GM23338 (cell line): Measurements from ENCODE around the gene MID1IP1. TPM values are rescaled to one million over a fixed set of nuclear protein-coding genes. Genes with fewer than 3 reads are reported as not detected.

ENCODE experiments used
- ATAC-seq: fragments of 200-7000 bp; cut with Tn5 transposase; 3 replicates; pipeline ENCODE4 v1.9.1; 2020
- DNase-seq: peaks from one replicate; pipeline ENCODE4 v3.0.0-alpha.2; 2015; ENCODE audit warnings: low spot score
- H2AFZ ChIP-seq: fragments of 200-600 bp; sonication (generic); 2 replicates; pipeline ENCODE4 v1.8.0; 2016; ENCODE audit warnings: antibody characterized with exemption, mild to moderate bottlenecking, moderate library complexity
- H3F3A ChIP-seq: fragments of 200-600 bp; sonication (generic); replicated peaks from 2 replicates; pipeline ENCODE4 v1.8.0; 2017; ENCODE audit warnings: antibody characterized with exemption, mixed run types, low read depth
- H3K27ac ChIP-seq: fragments of 200-600 bp; sonication (generic); 2 replicates; pipeline ENCODE4 v1.6.1; 2016; ENCODE audit warnings: low read depth
- H3K27me3 ChIP-seq: fragments of 200-600 bp; sonication (generic); 2 replicates; pipeline ENCODE4 v1.8.0; 2016; ENCODE audit warnings: mild to moderate bottlenecking, mixed run types, moderate library complexity; ENCODE audit not compliant: insufficient read depth
- H3K36me3 ChIP-seq: fragments of 200-600 bp; sonication (generic); 2 replicates; pipeline ENCODE4 v1.8.0; 2016; ENCODE audit warnings: mild to moderate bottlenecking; ENCODE audit not compliant: insufficient read depth
- H3K4me1 ChIP-seq: fragments of 200-600 bp; sonication (generic); 2 replicates; pipeline ENCODE4 v1.8.0; 2016; ENCODE audit warnings: mild to moderate bottlenecking, moderate library complexity; ENCODE audit not compliant: insufficient read depth
- H3K4me2 ChIP-seq: fragments of 200-600 bp; sonication (generic); 2 replicates; pipeline ENCODE4 v1.7.1; 2017; ENCODE audit warnings: mixed run types
- H3K4me3 ChIP-seq: fragments of 200-600 bp; sonication (generic); 2 replicates; pipeline ENCODE4 v1.6.1; 2016; ENCODE audit warnings: mixed run types
- H3K79me2 ChIP-seq: fragments of 200-600 bp; sonication (generic); replicated peaks from 2 replicates; pipeline ENCODE4 v1.8.0; 2017; ENCODE audit warnings: mild to moderate bottlenecking; ENCODE audit not compliant: insufficient read depth
- H3K9me2 ChIP-seq: fragments of 200-600 bp; sonication (generic); 2 replicates; pipeline ENCODE4 v1.8.0; 2017; ENCODE audit not compliant: insufficient read depth
- H4K20me1 ChIP-seq: fragments of 200-600 bp; sonication (generic); replicated peaks from 2 replicates; pipeline ENCODE4 v1.8.0; 2017; ENCODE audit warnings: mild to moderate bottlenecking; ENCODE audit not compliant: insufficient read depth
- H3K27ac Mint-ChIP-seq: 2 replicates; pipeline ENCODE4 v1.8.0; 2020; ENCODE audit warnings: inconsistent platforms, mild to moderate bottlenecking, moderate library complexity, mixed read lengths
- H3K27me3 Mint-ChIP-seq: 3 replicates; pipeline ENCODE4 v1.8.0; 2022; ENCODE audit warnings: low read depth, mild to moderate bottlenecking, moderate library complexity, mixed read lengths, inconsistent platforms; ENCODE audit not compliant: insufficient read depth, poor library complexity
- H3K36me3 Mint-ChIP-seq: 3 replicates; pipeline ENCODE4 v1.8.0; 2021; ENCODE audit warnings: low read depth, mild to moderate bottlenecking, inconsistent platforms, moderate library complexity, mixed read lengths
- H3K4me1 Mint-ChIP-seq: 3 replicates; pipeline ENCODE4 v1.8.0; 2020; ENCODE audit warnings: mild to moderate bottlenecking, inconsistent platforms, mixed read lengths
- H3K4me3 Mint-ChIP-seq: 3 replicates; pipeline ENCODE4 v1.8.0; 2021; ENCODE audit warnings: moderate library complexity, mild to moderate bottlenecking, inconsistent platforms, mixed read lengths
- H3K9me3 Mint-ChIP-seq: 3 replicates; pipeline ENCODE4 v1.8.0; 2020; ENCODE audit warnings: moderate library complexity, mild to moderate bottlenecking, inconsistent platforms, mixed read lengths
- CREB1 ChIP-seq: fragments of 250-450 bp; sonication (Bioruptor Pico); IDR thresholded peaks from 2 replicates; pipeline ENCODE4 v1.5.0; 2020; ENCODE audit warnings: low read depth, mild to moderate bottlenecking, moderate library complexity
- EZH2 ChIP-seq: fragments of 200-600 bp; sonication (generic); IDR thresholded peaks from one replicate; pipeline ENCODE4 v1.8.0; 2017; ENCODE audit warnings: antibody characterized with exemption, mild to moderate bottlenecking, low read depth; ENCODE audit not compliant: unreplicated experiment
- EZH2phosphoT487 ChIP-seq: fragments of 200-600 bp; sonication (generic); IDR thresholded peaks from one replicate; pipeline ENCODE4 v1.8.1; 2018; ENCODE audit warnings: antibody characterized with exemption; ENCODE audit not compliant: unreplicated experiment
- JUNB ChIP-seq: IDR thresholded peaks from one replicate; pipeline ENCODE4 v1.6.1; 2016; ENCODE audit warnings: antibody characterized with exemption; ENCODE audit not compliant: unreplicated experiment
- POLR2AphosphoS5 ChIP-seq: IDR thresholded peaks from 2 replicates; pipeline ENCODE4 v1.6.1; 2016; ENCODE audit warnings: antibody characterized with exemption, low read depth
- STAT1 ChIP-seq: IDR thresholded peaks from one replicate; pipeline ENCODE4 v1.6.1; 2016; ENCODE audit warnings: antibody characterized with exemption; ENCODE audit not compliant: unreplicated experiment
- ZNF114 ChIP-seq: fragments of 250-450 bp; sonication (Bioruptor Pico); IDR thresholded peaks from 2 replicates; pipeline ENCODE4 v1.5.0; 2020; ENCODE audit warnings: mild to moderate bottlenecking, moderate library complexity
- ZNF331 ChIP-seq: fragments of 250-450 bp; sonication (Bioruptor Pico); IDR thresholded peaks from 2 replicates; pipeline ENCODE4 v1.5.0; 2020; ENCODE audit warnings: low read depth, mild to moderate bottlenecking, moderate library complexity
- polyA plus RNA-seq: library from polyadenylated mRNA; unstranded; fragments of >200 nt; fragmentation: Nextera tagmentation; extraction: Ambion mirVana; gene quantifications from 2 replicates; pipeline ENCODE4 v1.2.1, GENCODE V29; 2016
- total RNA-seq: library from RNA; depleted of rRNA; stranded (reverse); fragments of >200 nt; shearing (Covaris generic); gene quantifications from 2 replicates; pipeline ENCODE4 v1.2.3, GENCODE V29; 2014
- TF ChIP-seq, protein P1 (sequence below), 2 experiments: fragments of 200-600 bp in 1 of 2; sonication (generic) in 1 of 2; conservative IDR thresholded peaks; 2 replicates each; pipeline versions ENCODE4 v1.5.1 to v1.6.1; 2016 to 2017; ENCODE audit warnings: antibody characterized with exemption in 2 of 2, low read depth in 2 of 2, mild to moderate bottlenecking in 2 of 2, moderate library complexity in 1 of 2
- TF ChIP-seq, protein P2 (sequence below): IDR thresholded peaks from one replicate; pipeline ENCODE4 v1.6.1; 2018; ENCODE audit warnings: antibody characterized with exemption; ENCODE audit not compliant: unreplicated experiment
- TF ChIP-seq, protein P3 (sequence below): fragments of 250-450 bp; sonication (Bioruptor Pico); IDR thresholded peaks from 2 replicates; pipeline ENCODE4 v1.5.0; 2020; ENCODE audit warnings: mild to moderate bottlenecking, moderate library complexity
- TF ChIP-seq, protein P4 (sequence below): IDR thresholded peaks from 2 replicates; pipeline ENCODE4 v1.6.1; 2016; ENCODE audit warnings: antibody characterized with exemption

Gene MID1IP1
- total and polyA plus RNA-seq, 2 experiments from 2014 or later, result 26.1 to 161 TPM

DNA sequence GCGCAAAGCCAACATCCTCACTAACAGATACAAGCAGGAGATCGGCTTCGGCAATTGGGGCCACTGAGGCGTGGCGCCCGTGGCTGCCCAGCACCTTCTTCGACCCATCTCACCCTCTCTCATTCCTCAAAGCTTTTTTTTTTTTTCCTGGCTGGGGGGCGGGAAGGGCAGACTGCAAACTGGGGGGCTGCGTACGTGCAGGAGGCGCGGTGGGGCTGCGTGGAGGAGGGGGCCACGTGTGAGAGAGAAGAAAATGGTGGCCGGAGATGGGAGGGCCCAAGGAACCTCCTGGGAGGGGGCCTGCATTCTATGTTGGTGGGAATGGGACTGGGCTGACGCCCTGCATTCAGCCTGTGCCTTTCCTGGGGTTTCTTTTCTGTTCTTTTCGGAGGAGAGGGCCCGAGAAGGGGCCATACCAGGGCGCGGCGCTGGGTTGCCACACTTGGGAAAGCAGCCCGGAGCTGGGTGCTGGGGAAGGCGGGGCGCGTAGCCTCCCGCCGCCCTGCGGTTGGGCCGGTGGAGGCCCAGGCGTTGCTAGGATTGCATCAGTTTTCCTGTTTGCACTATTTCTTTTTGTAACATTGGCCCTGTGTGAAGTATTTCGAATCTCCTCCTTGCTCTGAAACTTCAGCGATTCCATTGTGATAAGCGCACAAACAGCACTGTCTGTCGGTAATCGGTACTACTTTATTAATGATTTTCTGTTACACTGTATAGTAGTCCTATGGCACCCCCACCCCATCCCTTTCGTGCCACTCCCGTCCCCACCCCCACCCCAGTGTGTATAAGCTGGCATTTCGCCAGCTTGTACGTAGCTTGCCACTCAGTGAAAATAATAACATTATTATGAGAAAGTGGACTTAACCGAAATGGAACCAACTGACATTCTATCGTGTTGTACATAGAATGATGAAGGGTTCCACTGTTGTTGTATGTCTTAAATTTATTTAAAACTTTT lies 4.5 kb downstream of the MID1IP1 start:
- H3K4me1 ChIP-seq, result peaks cover 14% of the 10 kb centered on the region
- peaks cover 2% of the 10 kb centered on the region; the same call in 2 of the 3 replicates for H3K9me3 Mint-ChIP-seq
- H3K27me3 Mint-ChIP-seq, result peaks cover 21% of the 10 kb centered on the region
- H4K20me1 ChIP-seq, result no peaks in the 10 kb centered on the region
- no peaks in the 10 kb centered on the region for H3K9me2 ChIP-seq
- H3K27ac ChIP-seq, result peak overlapping the region; percentile 93
- H3K4me2 ChIP-seq, result peak overlapping the region; percentile 81
- H3K27me3 ChIP-seq, result no peaks in the 10 kb centered on the region
- H2AFZ ChIP-seq, result no peak overlapping the region
- TF ChIP-seq POLR2AphosphoS5, result no peak
- TF ChIP-seq, protein P1, sequence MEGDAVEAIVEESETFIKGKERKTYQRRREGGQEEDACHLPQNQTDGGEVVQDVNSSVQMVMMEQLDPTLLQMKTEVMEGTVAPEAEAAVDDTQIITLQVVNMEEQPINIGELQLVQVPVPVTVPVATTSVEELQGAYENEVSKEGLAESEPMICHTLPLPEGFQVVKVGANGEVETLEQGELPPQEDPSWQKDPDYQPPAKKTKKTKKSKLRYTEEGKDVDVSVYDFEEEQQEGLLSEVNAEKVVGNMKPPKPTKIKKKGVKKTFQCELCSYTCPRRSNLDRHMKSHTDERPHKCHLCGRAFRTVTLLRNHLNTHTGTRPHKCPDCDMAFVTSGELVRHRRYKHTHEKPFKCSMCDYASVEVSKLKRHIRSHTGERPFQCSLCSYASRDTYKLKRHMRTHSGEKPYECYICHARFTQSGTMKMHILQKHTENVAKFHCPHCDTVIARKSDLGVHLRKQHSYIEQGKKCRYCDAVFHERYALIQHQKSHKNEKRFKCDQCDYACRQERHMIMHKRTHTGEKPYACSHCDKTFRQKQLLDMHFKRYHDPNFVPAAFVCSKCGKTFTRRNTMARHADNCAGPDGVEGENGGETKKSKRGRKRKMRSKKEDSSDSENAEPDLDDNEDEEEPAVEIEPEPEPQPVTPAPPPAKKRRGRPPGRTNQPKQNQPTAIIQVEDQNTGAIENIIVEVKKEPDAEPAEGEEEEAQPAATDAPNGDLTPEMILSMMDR (conservative IDR thresholded peaks at IDR 0.05; ENCODE audit: low read depth in 2 of 2), result no peak
- TF ChIP-seq, protein P2, sequence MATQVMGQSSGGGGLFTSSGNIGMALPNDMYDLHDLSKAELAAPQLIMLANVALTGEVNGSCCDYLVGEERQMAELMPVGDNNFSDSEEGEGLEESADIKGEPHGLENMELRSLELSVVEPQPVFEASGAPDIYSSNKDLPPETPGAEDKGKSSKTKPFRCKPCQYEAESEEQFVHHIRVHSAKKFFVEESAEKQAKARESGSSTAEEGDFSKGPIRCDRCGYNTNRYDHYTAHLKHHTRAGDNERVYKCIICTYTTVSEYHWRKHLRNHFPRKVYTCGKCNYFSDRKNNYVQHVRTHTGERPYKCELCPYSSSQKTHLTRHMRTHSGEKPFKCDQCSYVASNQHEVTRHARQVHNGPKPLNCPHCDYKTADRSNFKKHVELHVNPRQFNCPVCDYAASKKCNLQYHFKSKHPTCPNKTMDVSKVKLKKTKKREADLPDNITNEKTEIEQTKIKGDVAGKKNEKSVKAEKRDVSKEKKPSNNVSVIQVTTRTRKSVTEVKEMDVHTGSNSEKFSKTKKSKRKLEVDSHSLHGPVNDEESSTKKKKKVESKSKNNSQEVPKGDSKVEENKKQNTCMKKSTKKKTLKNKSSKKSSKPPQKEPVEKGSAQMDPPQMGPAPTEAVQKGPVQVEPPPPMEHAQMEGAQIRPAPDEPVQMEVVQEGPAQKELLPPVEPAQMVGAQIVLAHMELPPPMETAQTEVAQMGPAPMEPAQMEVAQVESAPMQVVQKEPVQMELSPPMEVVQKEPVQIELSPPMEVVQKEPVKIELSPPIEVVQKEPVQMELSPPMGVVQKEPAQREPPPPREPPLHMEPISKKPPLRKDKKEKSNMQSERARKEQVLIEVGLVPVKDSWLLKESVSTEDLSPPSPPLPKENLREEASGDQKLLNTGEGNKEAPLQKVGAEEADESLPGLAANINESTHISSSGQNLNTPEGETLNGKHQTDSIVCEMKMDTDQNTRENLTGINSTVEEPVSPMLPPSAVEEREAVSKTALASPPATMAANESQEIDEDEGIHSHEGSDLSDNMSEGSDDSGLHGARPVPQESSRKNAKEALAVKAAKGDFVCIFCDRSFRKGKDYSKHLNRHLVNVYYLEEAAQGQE, result no peak
- no peak for TF ChIP-seq ZNF114
- TF ChIP-seq EZH2phosphoT487, result no peak
- no peak for TF ChIP-seq ZNF331 (CRISPR knock-in tag)
- no peak for TF ChIP-seq JUNB
- no peak for TF ChIP-seq EZH2
- TF ChIP-seq, protein P3, sequence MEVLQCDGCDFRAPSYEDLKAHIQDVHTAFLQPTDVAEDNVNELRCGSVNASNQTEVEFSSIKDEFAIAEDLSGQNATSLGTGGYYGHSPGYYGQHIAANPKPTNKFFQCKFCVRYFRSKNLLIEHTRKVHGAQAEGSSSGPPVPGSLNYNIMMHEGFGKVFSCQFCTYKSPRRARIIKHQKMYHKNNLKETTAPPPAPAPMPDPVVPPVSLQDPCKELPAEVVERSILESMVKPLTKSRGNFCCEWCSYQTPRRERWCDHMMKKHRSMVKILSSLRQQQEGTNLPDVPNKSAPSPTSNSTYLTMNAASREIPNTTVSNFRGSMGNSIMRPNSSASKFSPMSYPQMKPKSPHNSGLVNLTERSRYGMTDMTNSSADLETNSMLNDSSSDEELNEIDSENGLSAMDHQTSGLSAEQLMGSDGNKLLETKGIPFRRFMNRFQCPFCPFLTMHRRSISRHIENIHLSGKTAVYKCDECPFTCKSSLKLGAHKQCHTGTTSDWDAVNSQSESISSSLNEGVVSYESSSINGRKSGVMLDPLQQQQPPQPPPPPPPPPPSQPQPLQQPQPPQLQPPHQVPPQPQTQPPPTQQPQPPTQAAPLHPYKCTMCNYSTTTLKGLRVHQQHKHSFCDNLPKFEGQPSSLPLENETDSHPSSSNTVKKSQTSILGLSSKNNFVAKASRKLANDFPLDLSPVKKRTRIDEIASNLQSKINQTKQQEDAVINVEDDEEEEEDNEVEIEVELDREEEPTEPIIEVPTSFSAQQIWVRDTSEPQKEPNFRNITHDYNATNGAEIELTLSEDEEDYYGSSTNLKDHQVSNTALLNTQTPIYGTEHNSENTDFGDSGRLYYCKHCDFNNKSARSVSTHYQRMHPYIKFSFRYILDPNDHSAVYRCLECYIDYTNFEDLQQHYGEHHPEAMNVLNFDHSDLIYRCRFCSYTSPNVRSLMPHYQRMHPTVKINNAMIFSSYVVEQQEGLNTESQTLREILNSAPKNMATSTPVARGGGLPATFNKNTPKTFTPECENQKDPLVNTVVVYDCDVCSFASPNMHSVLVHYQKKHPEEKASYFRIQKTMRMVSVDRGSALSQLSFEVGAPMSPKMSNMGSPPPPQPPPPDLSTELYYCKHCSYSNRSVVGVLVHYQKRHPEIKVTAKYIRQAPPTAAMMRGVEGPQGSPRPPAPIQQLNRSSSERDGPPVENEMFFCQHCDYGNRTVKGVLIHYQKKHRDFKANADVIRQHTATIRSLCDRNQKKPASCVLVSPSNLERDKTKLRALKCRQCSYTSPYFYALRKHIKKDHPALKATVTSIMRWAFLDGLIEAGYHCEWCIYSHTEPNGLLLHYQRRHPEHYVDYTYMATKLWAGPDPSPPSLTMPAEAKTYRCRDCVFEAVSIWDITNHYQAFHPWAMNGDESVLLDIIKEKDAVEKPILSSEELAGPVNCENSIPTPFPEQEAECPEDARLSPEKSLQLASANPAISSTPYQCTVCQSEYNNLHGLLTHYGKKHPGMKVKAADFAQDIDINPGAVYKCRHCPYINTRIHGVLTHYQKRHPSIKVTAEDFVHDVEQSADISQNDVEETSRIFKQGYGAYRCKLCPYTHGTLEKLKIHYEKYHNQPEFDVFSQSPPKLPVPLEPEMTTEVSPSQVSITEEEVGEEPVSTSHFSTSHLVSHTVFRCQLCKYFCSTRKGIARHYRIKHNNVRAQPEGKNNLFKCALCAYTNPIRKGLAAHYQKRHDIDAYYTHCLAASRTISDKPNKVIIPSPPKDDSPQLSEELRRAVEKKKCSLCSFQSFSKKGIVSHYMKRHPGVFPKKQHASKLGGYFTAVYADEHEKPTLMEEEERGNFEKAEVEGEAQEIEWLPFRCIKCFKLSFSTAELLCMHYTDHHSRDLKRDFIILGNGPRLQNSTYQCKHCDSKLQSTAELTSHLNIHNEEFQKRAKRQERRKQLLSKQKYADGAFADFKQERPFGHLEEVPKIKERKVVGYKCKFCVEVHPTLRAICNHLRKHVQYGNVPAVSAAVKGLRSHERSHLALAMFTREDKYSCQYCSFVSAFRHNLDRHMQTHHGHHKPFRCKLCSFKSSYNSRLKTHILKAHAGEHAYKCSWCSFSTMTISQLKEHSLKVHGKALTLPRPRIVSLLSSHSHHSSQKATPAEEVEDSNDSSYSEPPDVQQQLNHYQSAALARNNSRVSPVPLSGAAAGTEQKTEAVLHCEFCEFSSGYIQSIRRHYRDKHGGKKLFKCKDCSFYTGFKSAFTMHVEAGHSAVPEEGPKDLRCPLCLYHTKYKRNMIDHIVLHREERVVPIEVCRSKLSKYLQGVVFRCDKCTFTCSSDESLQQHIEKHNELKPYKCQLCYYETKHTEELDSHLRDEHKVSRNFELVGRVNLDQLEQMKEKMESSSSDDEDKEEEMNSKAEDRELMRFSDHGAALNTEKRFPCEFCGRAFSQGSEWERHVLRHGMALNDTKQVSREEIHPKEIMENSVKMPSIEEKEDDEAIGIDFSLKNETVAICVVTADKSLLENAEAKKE (CRISPR knock-in tag), result no peak
- TF ChIP-seq CREB1, result no peak
- TF ChIP-seq STAT1, result no peak
- TF ChIP-seq, protein P4, sequence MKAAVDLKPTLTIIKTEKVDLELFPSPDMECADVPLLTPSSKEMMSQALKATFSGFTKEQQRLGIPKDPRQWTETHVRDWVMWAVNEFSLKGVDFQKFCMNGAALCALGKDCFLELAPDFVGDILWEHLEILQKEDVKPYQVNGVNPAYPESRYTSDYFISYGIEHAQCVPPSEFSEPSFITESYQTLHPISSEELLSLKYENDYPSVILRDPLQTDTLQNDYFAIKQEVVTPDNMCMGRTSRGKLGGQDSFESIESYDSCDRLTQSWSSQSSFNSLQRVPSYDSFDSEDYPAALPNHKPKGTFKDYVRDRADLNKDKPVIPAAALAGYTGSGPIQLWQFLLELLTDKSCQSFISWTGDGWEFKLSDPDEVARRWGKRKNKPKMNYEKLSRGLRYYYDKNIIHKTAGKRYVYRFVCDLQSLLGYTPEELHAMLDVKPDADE, result no peak
- H3K4me1 Mint-ChIP-seq, result peaks cover 25% of the 10 kb centered on the region
- H3K79me2 ChIP-seq, result peaks cover 52% of the 10 kb centered on the region
- H3K4me3 ChIP-seq, result peak overlapping the region; percentile 72
- H3F3A ChIP-seq, result no peaks in the 10 kb centered on the region
- peaks cover 6% of the 10 kb centered on the region; the same call in 1 of the 2 replicates for H3K36me3 ChIP-seq
- ATAC-seq (peak; percentile 6), DNase-seq (peak; percentile 42)
- peak overlapping the region; percentile 98 for H3K27ac Mint-ChIP-seq
- H3K4me3 Mint-ChIP-seq, result peak overlapping the region; percentile 100
- peaks cover 54% of the 10 kb centered on the region for H3K36me3 Mint-ChIP-seq
